Loucy (cell line): Measurements from ENCODE around the gene GALR2.

Experiments
- CTCF ChIP-seq: fragments of 200-600 bp; sonication (generic); conservative IDR thresholded peaks from 2 replicates; pipeline ENCODE4 v1.5.1; 2014; ENCODE audit warnings: mild to moderate bottlenecking, antibody characterized with exemption, low read length
- EZH2phosphoT487 ChIP-seq: fragments of 200-600 bp; IDR thresholded peaks from 2 replicates; pipeline ENCODE4 v1.6.1; 2018; ENCODE audit warnings: antibody characterized with exemption, mild to moderate bottlenecking, moderate library complexity, borderline replicate concordance

- no peak for TF ChIP-seq CTCF
- no peak for TF ChIP-seq EZH2phosphoT487
Observed at GRCh38 chr17:76039121-76039520, 35.5 kb upstream of the GALR2 start.
